ENCODE measurements around the gene AP5Z1.

The AP5Z1 gene

GRCh38 chr7:4803397-4804241, 28.2 kb downstream of the AP5Z1 start:
- no peak for DNase-seq (ENCODE audit: low read depth, low spot score)
- in situ Hi-C loops (cut with HindIII; ENCODE audit: low sequenced_read_pairs): no loop called here
- TF ChIP-seq CTCF (IDR thresholded peaks at IDR 0.05; ENCODE audit: low read depth, low read length): no peak
- no peak overlapping the region for H3K4me3 ChIP-seq (ENCODE audit: low read depth, low read length)

- no peak overlapping the region for H3K4me3 ChIP-seq (ENCODE audit: low read depth, low read length)
- no peak for TF ChIP-seq CTCF (IDR thresholded peaks at IDR 0.05; ENCODE audit: low read depth, low read length)
- in situ Hi-C loops (cut with HindIII; ENCODE audit: low sequenced_read_pairs): no loop called here
- DNase-seq (ENCODE audit: low read depth, low spot score): no peak
These were observed 29.9 kb downstream of the AP5Z1 start for GRCh38 chr7:4805110-4805983.

- no peak overlapping the region for H3K4me3 ChIP-seq (ENCODE audit: low read depth, low read length)
- TF ChIP-seq CTCF (IDR thresholded peaks at IDR 0.05; ENCODE audit: low read depth, low read length): no peak
- no peak for DNase-seq (ENCODE audit: low read depth, low spot score)
- in situ Hi-C loops (cut with HindIII; ENCODE audit: low sequenced_read_pairs): no loop called here
These were observed 30.5 kb downstream of the AP5Z1 start for GRCh38 chr7:4805984-4806300.

GRCh38 chr7:4806983-4807597, 31.7 kb downstream of the AP5Z1 start:
- DNase-seq (ENCODE audit: low read depth, low spot score): no peak
- H3K4me3 ChIP-seq (ENCODE audit: low read depth, low read length): no peak overlapping the region
- in situ Hi-C loops (cut with HindIII; ENCODE audit: low sequenced_read_pairs): no loop called here
- no peak for TF ChIP-seq CTCF (IDR thresholded peaks at IDR 0.05; ENCODE audit: low read depth, low read length)

- no peak for TF ChIP-seq CTCF (IDR thresholded peaks at IDR 0.05; ENCODE audit: low read depth, low read length)
- in situ Hi-C loops (cut with HindIII; ENCODE audit: low sequenced_read_pairs): no loop called here
- no peak overlapping the region for H3K4me3 ChIP-seq (ENCODE audit: low read depth, low read length)
- no peak for DNase-seq (ENCODE audit: low read depth, low spot score)
These were observed 32.2 kb downstream of the AP5Z1 start for GRCh38 chr7:4807598-4808016.

GRCh38 chr7:4808026-4808425, 32.6 kb downstream of the AP5Z1 start:
- in situ Hi-C loops (cut with HindIII; ENCODE audit: low sequenced_read_pairs): no loop called here
- H3K4me3 ChIP-seq (ENCODE audit: low read depth, low read length): no peak overlapping the region
- DNase-seq (ENCODE audit: low read depth, low spot score): no peak
- no peak for TF ChIP-seq CTCF (IDR thresholded peaks at IDR 0.05; ENCODE audit: low read depth, low read length)

Data from astrocyte of the spinal cord (primary cell).